ENCODE results near the gene OR51M1. TPM values are rescaled to one million over a fixed set of nuclear protein-coding genes. Genes with fewer than 3 reads are reported as not detected.

OR51M1 gene
- total and polyA plus RNA-seq, 4 donors = not detected

GRCh38 chr11:5348551-5349194, 34.9 kb upstream of the OR51M1 start:
- Histone ChIP-seq H3K36me3 (ENCODE audit: control insufficient read depth in 4 of 4, insufficient read depth in 3 of 4, low read depth in 1 of 4, low read length in 3 of 4) (no peaks in the 10 kb centered on the region), H3K27ac (ENCODE audit: low read depth in 1 of 2, low read length in 2 of 2) (no peak overlapping the region), H3K27me3 (ENCODE audit: control insufficient read depth in 4 of 4, insufficient read depth in 4 of 4, low read length in 3 of 4) (peaks cover 0 to 6% (median 0%) of the 10 kb centered on the region in 4 donors), H3K4me1 (ENCODE audit: control insufficient read depth in 4 of 4, insufficient read depth in 4 of 4, low read length in 3 of 4) (no peaks in the 10 kb centered on the region), H3K4me3 (ENCODE audit: low read depth in 1 of 3, low read length in 3 of 3) (no peak overlapping the region), H3K9ac (ENCODE audit: low read depth in 1 of 2, low read length in 2 of 2) (no peak overlapping the region), H3K9me3 (ENCODE audit: control insufficient read depth in 4 of 4, low read length in 3 of 4) (no peaks in the 10 kb centered on the region)
- TF ChIP-seq JUND (IDR thresholded peaks at IDR 0.05) = no peak
- no peak for TF ChIP-seq RAD21 (IDR thresholded peaks at IDR 0.05)
- TF ChIP-seq HNF4A (conservative IDR thresholded peaks at IDR 0.05) = no peak
- no peak for TF ChIP-seq RXRA (IDR thresholded peaks at IDR 0.05)
- TF ChIP-seq CTCF (IDR thresholded peaks at IDR 0.05; ENCODE audit: low read depth, low read length, missing input control) = no peak
- no peak for TF ChIP-seq ZBTB33 (IDR thresholded peaks at IDR 0.05)
- no peak for TF ChIP-seq NR2F2 (IDR thresholded peaks at IDR 0.05)
- TF ChIP-seq HNF4G (IDR thresholded peaks at IDR 0.05) = no peak
- TF ChIP-seq, protein P1, sequence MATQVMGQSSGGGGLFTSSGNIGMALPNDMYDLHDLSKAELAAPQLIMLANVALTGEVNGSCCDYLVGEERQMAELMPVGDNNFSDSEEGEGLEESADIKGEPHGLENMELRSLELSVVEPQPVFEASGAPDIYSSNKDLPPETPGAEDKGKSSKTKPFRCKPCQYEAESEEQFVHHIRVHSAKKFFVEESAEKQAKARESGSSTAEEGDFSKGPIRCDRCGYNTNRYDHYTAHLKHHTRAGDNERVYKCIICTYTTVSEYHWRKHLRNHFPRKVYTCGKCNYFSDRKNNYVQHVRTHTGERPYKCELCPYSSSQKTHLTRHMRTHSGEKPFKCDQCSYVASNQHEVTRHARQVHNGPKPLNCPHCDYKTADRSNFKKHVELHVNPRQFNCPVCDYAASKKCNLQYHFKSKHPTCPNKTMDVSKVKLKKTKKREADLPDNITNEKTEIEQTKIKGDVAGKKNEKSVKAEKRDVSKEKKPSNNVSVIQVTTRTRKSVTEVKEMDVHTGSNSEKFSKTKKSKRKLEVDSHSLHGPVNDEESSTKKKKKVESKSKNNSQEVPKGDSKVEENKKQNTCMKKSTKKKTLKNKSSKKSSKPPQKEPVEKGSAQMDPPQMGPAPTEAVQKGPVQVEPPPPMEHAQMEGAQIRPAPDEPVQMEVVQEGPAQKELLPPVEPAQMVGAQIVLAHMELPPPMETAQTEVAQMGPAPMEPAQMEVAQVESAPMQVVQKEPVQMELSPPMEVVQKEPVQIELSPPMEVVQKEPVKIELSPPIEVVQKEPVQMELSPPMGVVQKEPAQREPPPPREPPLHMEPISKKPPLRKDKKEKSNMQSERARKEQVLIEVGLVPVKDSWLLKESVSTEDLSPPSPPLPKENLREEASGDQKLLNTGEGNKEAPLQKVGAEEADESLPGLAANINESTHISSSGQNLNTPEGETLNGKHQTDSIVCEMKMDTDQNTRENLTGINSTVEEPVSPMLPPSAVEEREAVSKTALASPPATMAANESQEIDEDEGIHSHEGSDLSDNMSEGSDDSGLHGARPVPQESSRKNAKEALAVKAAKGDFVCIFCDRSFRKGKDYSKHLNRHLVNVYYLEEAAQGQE (IDR thresholded peaks at IDR 0.05) = no peak
- TF ChIP-seq FOXA1 (IDR thresholded peaks at IDR 0.05) = no peak
- no peak for TF ChIP-seq TAF1 (conservative IDR thresholded peaks at IDR 0.05)
- TF ChIP-seq, protein P2, sequence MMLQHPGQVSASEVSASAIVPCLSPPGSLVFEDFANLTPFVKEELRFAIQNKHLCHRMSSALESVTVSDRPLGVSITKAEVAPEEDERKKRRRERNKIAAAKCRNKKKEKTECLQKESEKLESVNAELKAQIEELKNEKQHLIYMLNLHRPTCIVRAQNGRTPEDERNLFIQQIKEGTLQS (IDR thresholded peaks at IDR 0.05) = no peak
- TF ChIP-seq SP1 (IDR thresholded peaks at IDR 0.05) = no peak
- TF ChIP-seq YY1 (IDR thresholded peaks at IDR 0.05) = no peak
- no peak for TF ChIP-seq EGR1 (IDR thresholded peaks at IDR 0.05; ENCODE audit: low read depth in 2 of 2)
- no peak for TF ChIP-seq GABPA (IDR thresholded peaks at IDR 0.05 in 1 of 2, conservative IDR thresholded peaks at IDR 0.05 in 1 of 2)
- TF ChIP-seq, protein P3, sequence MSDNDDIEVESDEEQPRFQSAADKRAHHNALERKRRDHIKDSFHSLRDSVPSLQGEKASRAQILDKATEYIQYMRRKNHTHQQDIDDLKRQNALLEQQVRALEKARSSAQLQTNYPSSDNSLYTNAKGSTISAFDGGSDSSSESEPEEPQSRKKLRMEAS (IDR thresholded peaks at IDR 0.05) = no peak
- peak; percentile 55 for DNase-seq (ENCODE audit: low spot score)
- 33% methylated on average over 3 of the region's 3 CpGs for WGBS

Measured in liver (tissue), 9 donors.